H9 (cell line): ENCODE measurements around the gene RSAD2. TPM values are rescaled to one million over a fixed set of nuclear protein-coding genes. Genes with fewer than 3 reads are reported as not detected.

ENCODE experiments used
- DNase-seq: peaks from one replicate; pipeline ENCODE4 v3.0.0-alpha.2; 2017
- H2AFZ ChIP-seq: one replicate; pipeline ENCODE4 v1.6.1; 2013; ENCODE audit warnings: mild to moderate bottlenecking, low read length, control low read depth, moderate library complexity
- H2AK5ac ChIP-seq: 2 replicates; pipeline ENCODE4 v1.6.1; 2013; ENCODE audit warnings: low read length, control low read depth, mixed read lengths; ENCODE audit not compliant: insufficient read length
- H2BK120ac ChIP-seq: one replicate; pipeline ENCODE4 v1.6.1; 2013; ENCODE audit warnings: low read depth, mild to moderate bottlenecking, low read length, control low read depth, inconsistent platforms; ENCODE audit not compliant: poor library complexity, severe bottlenecking
- H2BK12ac ChIP-seq: 2 replicates; pipeline ENCODE4 v1.6.1; 2013; ENCODE audit warnings: low read length, control low read depth, mixed read lengths, low read depth; ENCODE audit not compliant: insufficient read length
- H2BK15ac ChIP-seq: 2 replicates; pipeline ENCODE4 v1.6.1; 2013; ENCODE audit warnings: low read depth, low read length, control low read depth
- H2BK20ac ChIP-seq: one replicate; pipeline ENCODE4 v1.6.1; 2013; ENCODE audit warnings: low read depth, mild to moderate bottlenecking, low read length, control low read depth, inconsistent platforms; ENCODE audit not compliant: poor library complexity, severe bottlenecking
- H2BK5ac ChIP-seq: 2 replicates; pipeline ENCODE4 v1.6.1; 2013; ENCODE audit warnings: low read length, control low read depth, mixed read lengths; ENCODE audit not compliant: insufficient read length
- H3K14ac ChIP-seq: 2 replicates; pipeline ENCODE4 v1.6.1; 2013; ENCODE audit warnings: low read length, control low read depth; ENCODE audit not compliant: insufficient read depth
- H3K18ac ChIP-seq: 2 replicates; pipeline ENCODE4 v1.6.1; 2013; ENCODE audit warnings: low read depth, mild to moderate bottlenecking, mixed read lengths, low read length, control low read depth; ENCODE audit not compliant: insufficient read length
- H3K23ac ChIP-seq: 2 replicates; pipeline ENCODE4 v1.6.1; 2013; ENCODE audit warnings: low read length, control low read depth, mixed read lengths, low read depth; ENCODE audit not compliant: insufficient read length
- H3K23me2 ChIP-seq: 2 replicates; pipeline ENCODE4 v1.6.1; 2013; ENCODE audit warnings: low read depth, mild to moderate bottlenecking, mixed read lengths, low read length, control low read depth; ENCODE audit not compliant: insufficient read length, poor library complexity, severe bottlenecking
- H3K27ac ChIP-seq: 2 replicates; pipeline ENCODE4 v1.5.1; 2013; ENCODE audit warnings: low read length, control low read depth, mixed read lengths, low read depth; ENCODE audit not compliant: insufficient read length
- H3K27me3 ChIP-seq: 2 replicates; pipeline ENCODE4 v1.6.1; 2013; ENCODE audit warnings: low read length, control low read depth, inconsistent platforms; ENCODE audit not compliant: insufficient read depth
- H3K4ac ChIP-seq: 2 replicates; pipeline ENCODE4 v1.6.1; 2013; ENCODE audit warnings: low read depth, mild to moderate bottlenecking, control low read depth, inconsistent platforms, low read length, moderate library complexity
- H3K4me1 ChIP-seq: 2 replicates; pipeline ENCODE4 v1.6.1; 2013; ENCODE audit warnings: low read length, control low read depth, inconsistent platforms; ENCODE audit not compliant: insufficient read depth
- H3K4me2 ChIP-seq: 2 replicates; pipeline ENCODE4 v1.6.1; 2013; ENCODE audit warnings: low read length, control low read depth, mixed read lengths; ENCODE audit not compliant: insufficient read length, insufficient read depth
- H3K56ac ChIP-seq: 2 replicates; pipeline ENCODE4 v1.6.1; 2013; ENCODE audit warnings: low read depth, mild to moderate bottlenecking, mixed read lengths, low read length, control low read depth; ENCODE audit not compliant: insufficient read length
- H3K79me1 ChIP-seq: 2 replicates; pipeline ENCODE4 v1.6.1; 2013; ENCODE audit warnings: low read depth, mild to moderate bottlenecking, moderate library complexity, low read length, control low read depth, inconsistent platforms; ENCODE audit not compliant: insufficient read depth, poor library complexity, severe bottlenecking
- H3K79me2 ChIP-seq: 2 replicates; pipeline ENCODE4 v1.6.1; 2013; ENCODE audit warnings: low read length, control low read depth, inconsistent platforms; ENCODE audit not compliant: insufficient read depth
- H3K9ac ChIP-seq: 2 replicates; pipeline ENCODE4 v1.6.1; 2013; ENCODE audit warnings: low read length, control low read depth, mixed read lengths; ENCODE audit not compliant: insufficient read length; ENCODE audit errors: extremely low read depth
- H3K9me3 ChIP-seq: one replicate; pipeline ENCODE4 v1.6.1; 2013; ENCODE audit warnings: low read depth, low read length, inconsistent platforms; ENCODE audit not compliant: control insufficient read depth
- H3T11ph ChIP-seq: one replicate; pipeline ENCODE4 v1.6.1; 2013; ENCODE audit warnings: mild to moderate bottlenecking, low read length, control low read depth, inconsistent platforms
- H4K20me1 ChIP-seq: one replicate; pipeline ENCODE4 v1.6.1; 2013; ENCODE audit not compliant: control insufficient read depth, insufficient read length, insufficient read depth
- H4K5ac ChIP-seq: 2 replicates; pipeline ENCODE4 v1.6.1; 2013; ENCODE audit warnings: low read depth, mild to moderate bottlenecking, mixed read lengths, low read length, control low read depth; ENCODE audit not compliant: insufficient read length
- H4K8ac ChIP-seq: replicated peaks from 2 replicates; pipeline ENCODE4 v1.6.1; 2013; ENCODE audit warnings: low read length, control low read depth, mixed read lengths, low read depth; ENCODE audit not compliant: insufficient read length
- H4K91ac ChIP-seq: 2 replicates; pipeline ENCODE4 v1.6.1; 2013; ENCODE audit warnings: low read depth, mild to moderate bottlenecking, moderate library complexity, mixed read lengths, low read length, control low read depth; ENCODE audit not compliant: insufficient read length
- H3K27ac Mint-ChIP-seq, 3 experiments: 2 replicates in 2 of 3; 3 replicates in 1 of 3; pipeline ENCODE4 v1.8.0; 2020 to 2021; ENCODE audit warnings: mixed read lengths in 3 of 3, mild to moderate bottlenecking in 1 of 3, moderate library complexity in 1 of 3
- H3K27me3 Mint-ChIP-seq: 2 replicates; pipeline ENCODE4 v1.8.0; 2021; ENCODE audit warnings: low read depth, mild to moderate bottlenecking, moderate library complexity, mixed read lengths
- H3K36me3 Mint-ChIP-seq, 3 experiments: 2 replicates in 2 of 3; 3 replicates in 1 of 3; pipeline ENCODE4 v1.8.0; 2020 to 2021; ENCODE audit warnings: low read depth in 3 of 3, mixed read lengths in 3 of 3; ENCODE audit not compliant: insufficient read depth in 1 of 3
- H3K4me1 Mint-ChIP-seq, 2 experiments: 2 replicates each; pipeline ENCODE4 v1.8.0; 2020; ENCODE audit warnings: mixed read lengths in 2 of 2
- H3K4me3 Mint-ChIP-seq, 2 experiments: 2 replicates in 1 of 2; 3 replicates in 1 of 2; pipeline ENCODE4 v1.8.0; 2020 to 2021; ENCODE audit warnings: mild to moderate bottlenecking in 2 of 2, mixed read lengths in 2 of 2, moderate library complexity in 1 of 2
- H3K9me3 Mint-ChIP-seq, 2 experiments: 2 replicates in 1 of 2; 3 replicates in 1 of 2; pipeline ENCODE4 v1.8.0; 2020; ENCODE audit warnings: mild to moderate bottlenecking in 2 of 2, mixed read lengths in 2 of 2, moderate library complexity in 1 of 2
- CTCF ChIP-seq: fragments of 200-600 bp; sonication (generic); conservative IDR thresholded peaks from 3 replicates; pipeline ENCODE4 v1.8.0; 2021; ENCODE audit warnings: antibody characterized with exemption, mild to moderate bottlenecking
- WGBS: extraction: QIAGEN DNeasy Blood & Tissue Kit; methylation state at CpG from one replicate; pipeline ENCODE4 v1.1.7; 2013; ENCODE audit warnings: missing lambda C conversion rate, low lambda C conversion rate, mixed read lengths; ENCODE audit not compliant: insufficient read length; ENCODE audit errors: extremely low coverage; 5-methylcytosine and 5-hydroxymethylcytosine counted together
- total RNA-seq: library from RNA; stranded (reverse); gene quantifications from 2 replicates; pipeline ENCODE4 v1.2.1, GENCODE V29; 2021

The RSAD2 gene
- total RNA-seq, 1 experiment from 2014 or later, result not detected

- H3K9ac ChIP-seq, result no peak overlapping the region
- H3K27me3 Mint-ChIP-seq, result no peaks in the 10 kb centered on the region
- peaks cover 4% of the 10 kb centered on the region for H3K79me1 ChIP-seq
- no peak overlapping the region for H4K91ac ChIP-seq
- no peak overlapping the region for H2AK5ac ChIP-seq
- TF ChIP-seq CTCF, result no peak
- H3K23me2 ChIP-seq, result no peaks in the 10 kb centered on the region
- H3K79me2 ChIP-seq, result no peaks in the 10 kb centered on the region
- H3K4me1 Mint-ChIP-seq, result peaks cover 32 to 38% of the 10 kb centered on the region in 2 experiments
- no peak overlapping the region for H2BK5ac ChIP-seq
- no CpG with 5 or more reads among the region's 7 CpGs for WGBS
- H4K8ac ChIP-seq, result no peak overlapping the region
- no peak overlapping the region for H3T11ph ChIP-seq
- no peak overlapping the region for H3K4ac ChIP-seq
- H3K4me3 Mint-ChIP-seq, result no peak overlapping the region
- no peak overlapping the region for H2BK15ac ChIP-seq
- DNase-seq, result no peak
- no peaks in the 10 kb centered on the region for H3K27me3 ChIP-seq
- H3K14ac ChIP-seq, result no peak overlapping the region
- no peak overlapping the region for H2AFZ ChIP-seq
- H3K23ac ChIP-seq, result no peak overlapping the region
- no peak overlapping the region for H2BK20ac ChIP-seq
- H3K18ac ChIP-seq, result no peak overlapping the region
- no peaks in the 10 kb centered on the region for H3K9me3 ChIP-seq
- H3K4me2 ChIP-seq, result no peak overlapping the region
- no peak overlapping the region for H4K5ac ChIP-seq
- H3K4me1 ChIP-seq, result 0 out of 2 replicates have a peak, but pooled peaks cover 2% of the 10 kb centered on the region
- H3K36me3 Mint-ChIP-seq, result peaks cover 0 to 5% (median 5%) of the 10 kb centered on the region in 3 experiments; a peak in 6 of 7 replicates
- H3K56ac ChIP-seq, result no peak overlapping the region
- no peak overlapping the region for H3K27ac ChIP-seq
- H3K27ac Mint-ChIP-seq, result no peak overlapping the region
- no peaks in the 10 kb centered on the region for H4K20me1 ChIP-seq
- no peak overlapping the region for H2BK120ac ChIP-seq
- peaks cover 0 to 5% of the 10 kb centered on the region in 2 experiments; a peak in 2 of 5 replicates for H3K9me3 Mint-ChIP-seq
- H2BK12ac ChIP-seq, result no peak overlapping the region
These were observed 55.3 kb downstream of the RSAD2 start for GRCh38 chr2:6932828-6933227.
